IMR-90 (cell line): ENCODE measurements around the gene TMEM158. TPM values are rescaled to one million over a fixed set of nuclear protein-coding genes. Genes with fewer than 3 reads are reported as not detected.
A peak's percentile ranks its signal among the peaks of the same experiment; 100 is the strongest.

ENCODE experiments used
- ATAC-seq: fragments of 200-7000 bp; cut with Tn5 transposase; 2 replicates; pipeline ENCODE4 v1.9.1; 2020; ENCODE audit warnings: low read depth, mild to moderate bottlenecking, moderate library complexity
- BruUV-seq: library from RNA; stranded (reverse); fragments of 400-500 nt; replicated peaks from 2 replicates; lab custom pipeline; 2021; lab: Mats Ljungman, UMichigan
- CTCF ChIA-PET: fragments of 300-600 bp; formaldehyde crosslinking; extraction: SDS; loops from one replicate; lab custom pipeline; 2021; ENCODE audit warnings: antibody characterized with exemption; lab: Yijun Ruan, JAX
- POLR2A ChIA-PET: fragments of 300-600 bp; sonication (Branson Sonifier 250); formaldehyde crosslinking; loops from one replicate; lab custom pipeline; 2022; ENCODE audit warnings: antibody characterized with exemption; ENCODE audit not compliant: unreplicated experiment; lab: Charles Lee
- DNase-seq: peaks from one replicate; pipeline ENCODE4 v3.0.0; 2013
- H2AFZ ChIP-seq: replicated peaks from 2 replicates; pipeline ENCODE3; 2013; ENCODE audit warnings: low read length, mild to moderate bottlenecking; ENCODE audit not compliant: poor library complexity
- H2AK5ac ChIP-seq: 2 replicates; pipeline ENCODE4 v1.6.1; 2013; ENCODE audit warnings: low read depth, low read length, inconsistent platforms
- H2AK9ac ChIP-seq: replicated peaks from 2 replicates; pipeline ENCODE3; 2013; ENCODE audit warnings: mild to moderate bottlenecking, low read depth, low read length, moderate library complexity; ENCODE audit not compliant: poor library complexity
- H2BK120ac ChIP-seq: 2 replicates; pipeline ENCODE4 v1.6.1; 2013; ENCODE audit warnings: low read depth, low read length, inconsistent platforms
- H2BK15ac ChIP-seq: 3 replicates; pipeline ENCODE4 v1.6.1; 2013; ENCODE audit warnings: low read depth, low read length, inconsistent platforms
- H2BK20ac ChIP-seq: 2 replicates; pipeline ENCODE4 v1.6.1; 2013; ENCODE audit warnings: low read depth, mild to moderate bottlenecking, inconsistent platforms, low read length, moderate library complexity
- H2BK5ac ChIP-seq: 2 replicates; pipeline ENCODE4 v1.6.1; 2013; ENCODE audit warnings: mild to moderate bottlenecking, low read depth, low read length, inconsistent platforms; ENCODE audit not compliant: poor library complexity, severe bottlenecking
- H3K14ac ChIP-seq: replicated peaks from 2 replicates; pipeline ENCODE4 v1.6.1; 2013; ENCODE audit warnings: low read depth, low read length, inconsistent platforms
- H3K18ac ChIP-seq: 2 replicates; pipeline ENCODE4 v1.6.1; 2013; ENCODE audit warnings: low read depth, low read length, control low read depth
- H3K23ac ChIP-seq: 2 replicates; pipeline ENCODE4 v1.6.1; 2013; ENCODE audit warnings: low read depth, low read length, inconsistent platforms
- H3K27ac ChIP-seq: 2 replicates; pipeline ENCODE4 v1.5.1; 2013; ENCODE audit warnings: mild to moderate bottlenecking, control low read depth, low read length; ENCODE audit not compliant: insufficient read depth
- H3K27me3 ChIP-seq: 2 replicates; pipeline ENCODE4 v1.6.1; 2013; ENCODE audit warnings: low read length; ENCODE audit not compliant: control insufficient read depth, insufficient read depth
- H3K36me3 ChIP-seq: 2 replicates; pipeline ENCODE4 v1.6.1; 2013; ENCODE audit warnings: low read length, mixed read lengths; ENCODE audit not compliant: control insufficient read depth, insufficient read depth
- H3K4ac ChIP-seq: 2 replicates; pipeline ENCODE4 v1.6.1; 2013; ENCODE audit warnings: low read depth, low read length, inconsistent platforms
- H3K4me1 ChIP-seq: 2 replicates; pipeline ENCODE4 v1.6.1; 2013; ENCODE audit warnings: low read length, mixed read lengths; ENCODE audit not compliant: control insufficient read depth, insufficient read depth
- H3K4me2 ChIP-seq: 2 replicates; pipeline ENCODE4 v1.6.1; 2013; ENCODE audit warnings: low read depth, mild to moderate bottlenecking, control low read depth, low read length, moderate library complexity
- H3K4me3 ChIP-seq: 2 replicates; pipeline ENCODE4 v1.5.1; 2013; ENCODE audit warnings: low read depth, mild to moderate bottlenecking, control low read depth, low read length, moderate library complexity; ENCODE audit not compliant: insufficient read depth
- H3K56ac ChIP-seq: 2 replicates; pipeline ENCODE4 v1.6.1; 2013; ENCODE audit warnings: low read length, inconsistent platforms; ENCODE audit not compliant: insufficient read depth; ENCODE audit errors: extremely low read depth
- H3K79me1 ChIP-seq, 2 experiments: 2 replicates each; pipeline ENCODE4 v1.6.1; 2013; ENCODE audit warnings: low read length in 2 of 2, inconsistent platforms in 1 of 2, low read depth in 1 of 2
- H3K9ac ChIP-seq: 2 replicates; pipeline ENCODE4 v1.6.1; 2013; ENCODE audit warnings: low read depth, low read length, control low read depth
- H3K9me1 ChIP-seq: 2 replicates; pipeline ENCODE4 v1.6.1; 2013; ENCODE audit warnings: low read length, inconsistent platforms; ENCODE audit not compliant: insufficient read depth
- H3K9me3 ChIP-seq: 2 replicates; pipeline ENCODE4 v1.6.1; 2013; ENCODE audit warnings: low read length; ENCODE audit not compliant: control insufficient read depth, insufficient read depth
- H4K20me1 ChIP-seq: 2 replicates; pipeline ENCODE4 v1.6.1; 2013; ENCODE audit warnings: low read length, inconsistent platforms; ENCODE audit not compliant: insufficient read depth
- H4K5ac ChIP-seq: 2 replicates; pipeline ENCODE4 v1.6.1; 2013; ENCODE audit warnings: mild to moderate bottlenecking, low read depth, low read length, control low read depth
- H4K8ac ChIP-seq, 2 experiments: 2 replicates each; pipeline ENCODE4 v1.6.1; 2013; ENCODE audit warnings: low read depth in 2 of 2, low read length in 2 of 2, control low read depth in 1 of 2, inconsistent platforms in 1 of 2
- H4K91ac ChIP-seq: 2 replicates; pipeline ENCODE4 v1.6.1; 2013; ENCODE audit warnings: low read depth, low read length, inconsistent platforms; ENCODE audit not compliant: insufficient read depth
- CEBPB ChIP-seq: IDR thresholded peaks from 2 replicates; pipeline ENCODE4 v1.6.1; 2012; ENCODE audit warnings: low read depth, low read length, improper control_type of control experiment
- CHD1 ChIP-seq: IDR thresholded peaks from 2 replicates; pipeline ENCODE4 v1.6.1; 2012; ENCODE audit warnings: low read depth, low read length, improper control_type of control experiment
- CTCF ChIP-seq: conservative IDR thresholded peaks from 2 replicates; pipeline ENCODE4 v1.5.1; 2012; ENCODE audit warnings: mild to moderate bottlenecking, low read depth, low read length, improper control_type of control experiment
- MAFK ChIP-seq: IDR thresholded peaks from 2 replicates; pipeline ENCODE4 v1.6.1; 2012; ENCODE audit warnings: low read depth, low read length, improper control_type of control experiment
- RCOR1 ChIP-seq: IDR thresholded peaks from 2 replicates; pipeline ENCODE4 v1.6.1; 2012; ENCODE audit warnings: mild to moderate bottlenecking, low read length, improper control_type of control experiment; ENCODE audit not compliant: insufficient replicate concordance
- WGBS, 2 experiments: methylation state at CpG; one replicate each; pipeline versions ENCODE4 v1.1.5 to v1.1.7; 2013; ENCODE audit warnings: missing lambda C conversion rate in 2 of 2; ENCODE audit not compliant: insufficient read length in 1 of 2; ENCODE audit errors: extremely low coverage in 2 of 2; 5-methylcytosine and 5-hydroxymethylcytosine counted together
- dilution Hi-C: fragments of 300-500 bp; cut with HindIII; formaldehyde crosslinking; loops from one replicate; pipeline ENCODE4 v1.14.3; 2018; ENCODE audit warnings: low sequenced_read_pairs; ENCODE audit not compliant: unreplicated experiment
- in situ Hi-C: fragments of 300-500 bp; cut with MboI; formaldehyde crosslinking; loops from 3 replicates; pipeline ENCODE4 v1.14.3; 2019; ENCODE audit warnings: low sequenced_read_pairs, inconsistent platforms, mixed read lengths
- intact Hi-C: fragments of 100-400 bp; cut with micrococcal nuclease; formaldehyde crosslinking; loops from 2 replicates; pipeline ENCODE4 v1.10.0; 2022
- polyA plus RNA-seq, 3 experiments: library from polyadenylated mRNA; depleted of rRNA; stranded (reverse); fragments of >200 nt; gene quantifications; 2 replicates each; pipeline ENCODE4 v1.2.3, GENCODE V29; 2012; ENCODE audit warnings: low replicate concordance in 1 of 3
- total RNA-seq: library from RNA; depleted of rRNA; stranded (reverse); fragments of >200 nt; gene quantifications from 2 replicates; pipeline ENCODE4 v1.2.3, GENCODE V29; 2012

Gene TMEM158
- total and polyA plus RNA-seq, 2 of the 4 experiments (the other 2 are of a cell fraction) = 1.6 to 16.4 TPM

DNA sequence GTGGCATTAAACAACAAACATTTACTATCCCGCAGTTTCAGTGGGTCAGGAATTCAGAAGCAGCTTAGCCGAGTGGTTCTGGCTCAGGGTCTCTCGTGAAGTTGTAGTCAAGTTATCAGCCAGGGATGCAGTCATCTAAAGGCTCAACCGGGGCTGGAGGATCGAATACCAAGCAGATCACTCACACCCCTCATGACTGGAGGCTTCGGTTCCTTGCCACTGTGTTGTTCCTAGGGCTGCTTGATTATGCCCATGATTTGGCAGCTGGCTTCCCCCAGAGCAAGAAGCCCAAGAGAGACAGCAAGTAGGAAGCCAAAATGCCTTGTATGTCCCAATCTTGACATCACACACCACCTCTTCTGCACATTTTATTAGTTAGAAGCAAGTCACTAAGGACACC is 46.0 kb downstream of the TMEM158 start:
- peaks cover 25% of the 10 kb centered on the region for H3K4me1 ChIP-seq
- 27% methylated on average over 3 of the region's 6 CpGs; no CpG with 5 or more reads in 1 of the 2 experiments for WGBS, 2 experiments

More for the DNA sequence above, 46.0 kb downstream of the TMEM158 start:
- Histone ChIP-seq H2AK9ac (peak overlapping the region; percentile 58), H2AFZ (no peak overlapping the region), H3K79me1 (no peaks in the 10 kb centered on the region), H2BK5ac (peak overlapping the region; percentile 22), H3K4ac (peak overlapping the region; percentile 81), H3K4me2 (no peak overlapping the region), H4K20me1 (no peaks in the 10 kb centered on the region), H2BK120ac (peak overlapping the region; percentile 96), H2BK15ac (peak overlapping the region; percentile 85; the same call in 2 of the 3 replicates), H3K9ac (no peak overlapping the region), H3K9me3 (no peaks in the 10 kb centered on the region), H3K27me3 (no peaks in the 10 kb centered on the region), H2BK20ac (peak overlapping the region; percentile 53), H3K23ac (no peak overlapping the region), H2AK5ac (peak overlapping the region; percentile 41), H3K4me3 (no peak overlapping the region), H4K5ac (peak overlapping the region; percentile 14; the same call in 1 of the 2 replicates), H4K8ac (peak overlapping the region in 1 of 2 experiments; percentile 47; a peak in 1 of 4 replicates), H3K14ac (peak overlapping the region; percentile 10; the same call in 1 of the 2 replicates), H3K27ac (no peak overlapping the region), H3K18ac (peak overlapping the region; percentile 51; the same call in 1 of the 2 replicates), H4K91ac (peak overlapping the region; percentile 64), H3K9me1 (peaks cover 21% of the 10 kb centered on the region), H3K56ac (no peak overlapping the region), H3K36me3 (no peaks in the 10 kb centered on the region)
- intact Hi-C loops (no loop called here), in situ Hi-C loops (no loop called here), dilution Hi-C loops (no loop called here)
- DNase-seq (peak; percentile 80), ATAC-seq (peak; percentile 66; the same call in 1 of the 2 replicates)
- TF ChIP-seq CHD1 (no peak), CEBPB (0 out of 2 replicates have a peak, but pooled peaks have one; percentile 0), CTCF (no peak), RCOR1 (peak; percentile 41), MAFK (no peak)
- ChIA-PET CTCF (no interaction called here), POLR2A (no interaction called here)
- no TSS peak for BruUV-seq
